IPS-18c (cell line): ENCODE measurements around the gene MAN1A2.

Source experiments
- H3K4me3 ChIP-seq: 2 replicates; pipeline ENCODE4 v1.7.0; 2013; ENCODE audit warnings: low read depth, mild to moderate bottlenecking, low read length, moderate library complexity; ENCODE audit not compliant: insufficient read depth
- H3K9me3 ChIP-seq: one replicate; pipeline ENCODE4 v1.6.1; 2013; ENCODE audit warnings: mild to moderate bottlenecking, low read length, moderate library complexity; ENCODE audit not compliant: control insufficient read depth, insufficient read depth

MAN1A2 gene

DNA sequence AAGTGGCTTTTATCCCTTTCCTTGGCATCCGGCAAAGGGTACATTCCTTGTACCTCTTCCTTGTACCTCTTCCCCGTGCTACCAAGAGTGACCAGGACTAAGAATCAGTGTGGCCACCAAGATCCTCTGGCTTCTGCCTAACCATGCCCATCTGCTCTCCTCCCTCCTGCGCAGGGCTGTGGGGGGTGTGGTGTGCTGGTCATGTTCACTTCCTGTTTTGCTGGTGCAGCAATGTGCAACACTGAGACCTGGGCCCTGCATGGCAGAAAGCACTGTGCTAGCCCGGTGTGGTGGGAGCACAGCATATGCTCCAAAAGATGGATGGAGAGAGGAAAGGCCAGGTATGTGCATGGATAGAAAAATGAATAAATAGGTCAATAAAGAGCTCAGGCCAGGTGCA is 205.3 kb downstream of the MAN1A2 start:
- H3K4me3 ChIP-seq: no peak overlapping the region
- H3K9me3 ChIP-seq: no peaks in the 10 kb centered on the region

DNA sequence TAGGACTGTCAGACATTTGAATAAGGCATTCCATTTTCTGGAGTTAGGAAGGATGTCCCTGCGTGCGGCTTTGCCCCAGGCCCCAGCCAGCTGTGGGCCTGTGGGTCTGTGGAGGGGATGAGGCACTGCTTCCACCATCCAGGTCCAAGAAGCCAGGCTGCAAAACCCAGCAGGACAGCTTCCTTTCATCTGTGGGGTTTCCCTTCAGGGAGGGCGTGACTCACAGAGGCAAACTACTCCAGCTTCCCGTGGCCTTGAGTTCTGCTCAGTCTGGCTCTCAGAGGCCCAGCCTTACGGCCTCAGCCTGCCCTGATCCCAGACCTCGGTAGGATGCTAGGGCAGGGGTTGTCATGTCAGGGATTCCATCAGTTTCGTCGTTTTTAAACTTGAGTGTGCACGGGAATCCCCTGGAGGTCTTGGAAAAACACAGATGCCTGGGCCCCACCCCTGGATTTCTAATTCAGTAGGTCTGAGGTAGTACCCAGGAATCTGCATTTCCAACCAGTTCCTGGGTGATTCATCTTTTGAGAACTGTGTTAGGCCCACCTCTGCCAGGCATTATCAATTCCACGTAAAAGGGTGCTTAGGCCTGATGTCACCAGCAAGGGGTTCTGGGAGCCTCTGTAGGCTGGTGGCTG is 206.3 kb downstream of the MAN1A2 start:
- Histone ChIP-seq H3K4me3 (no peak overlapping the region), H3K9me3 (no peaks in the 10 kb centered on the region)

DNA sequence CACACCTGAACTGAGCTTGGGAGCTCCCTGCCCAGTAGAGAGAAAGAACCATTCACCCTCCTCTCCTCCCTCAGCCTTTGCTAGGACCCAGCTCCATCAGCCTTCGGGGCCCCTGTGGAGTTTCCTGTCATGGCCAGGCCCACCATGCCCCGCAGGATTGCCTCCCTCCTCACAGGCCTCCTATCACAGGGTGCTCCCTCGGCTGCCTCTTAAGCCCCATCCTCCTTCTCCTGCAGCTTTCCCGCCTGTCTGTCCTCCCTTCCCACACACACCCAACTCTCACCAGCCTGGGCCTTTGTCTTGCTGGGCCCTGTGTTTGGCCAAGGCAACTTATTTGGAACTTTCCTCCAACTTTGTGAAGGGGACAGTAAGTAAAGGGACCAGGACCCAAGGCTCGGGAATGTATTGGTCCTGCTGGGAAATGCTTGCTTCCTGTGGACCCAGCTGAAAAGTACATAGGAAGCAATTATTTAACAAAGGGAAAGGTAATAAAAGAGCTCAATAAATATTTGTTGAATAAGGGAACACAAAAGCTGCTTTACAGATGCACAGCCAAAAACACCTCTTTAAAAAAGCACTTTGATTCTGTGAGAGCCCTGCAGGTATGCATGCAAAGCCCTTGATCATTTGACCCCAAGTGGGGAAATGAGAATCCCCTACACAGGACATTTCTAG is 207.0 kb downstream of the MAN1A2 start:
- H3K4me3 ChIP-seq: no peak overlapping the region
- H3K9me3 ChIP-seq: no peaks in the 10 kb centered on the region

DNA sequence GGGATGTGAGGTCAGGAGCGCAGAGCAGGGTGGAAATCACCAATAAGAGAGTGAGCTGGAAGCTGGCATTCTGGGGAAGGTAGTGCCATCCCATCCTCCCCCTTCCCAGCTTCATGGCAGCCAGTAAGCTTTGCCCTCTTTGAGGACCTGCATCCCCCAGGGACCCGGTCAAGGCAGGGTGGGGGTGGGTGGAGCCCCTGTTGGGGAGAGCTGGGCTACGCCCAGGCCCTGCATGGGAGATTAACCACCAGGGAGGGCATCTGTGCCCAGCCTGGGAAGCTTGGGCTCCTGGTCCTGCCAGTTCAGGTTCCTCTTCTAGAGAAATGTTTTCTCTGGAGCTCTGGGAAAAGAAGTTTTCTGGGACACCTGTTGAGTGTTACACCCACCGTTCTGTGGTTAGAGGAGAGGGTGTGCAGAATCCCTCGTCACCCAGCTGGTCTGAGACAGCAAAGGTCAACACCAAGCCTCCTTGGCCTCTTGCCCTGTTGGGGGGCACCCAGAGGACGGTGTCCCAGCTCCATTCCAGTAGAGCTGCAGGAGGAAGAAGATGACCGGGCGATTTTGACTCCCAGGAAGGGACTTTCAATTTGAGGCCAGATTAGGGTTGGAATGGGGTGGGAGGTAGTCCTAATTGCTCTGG is 208.5 kb downstream of the MAN1A2 start:
- Histone ChIP-seq H3K9me3 (no peaks in the 10 kb centered on the region), H3K4me3 (no peak overlapping the region)

DNA sequence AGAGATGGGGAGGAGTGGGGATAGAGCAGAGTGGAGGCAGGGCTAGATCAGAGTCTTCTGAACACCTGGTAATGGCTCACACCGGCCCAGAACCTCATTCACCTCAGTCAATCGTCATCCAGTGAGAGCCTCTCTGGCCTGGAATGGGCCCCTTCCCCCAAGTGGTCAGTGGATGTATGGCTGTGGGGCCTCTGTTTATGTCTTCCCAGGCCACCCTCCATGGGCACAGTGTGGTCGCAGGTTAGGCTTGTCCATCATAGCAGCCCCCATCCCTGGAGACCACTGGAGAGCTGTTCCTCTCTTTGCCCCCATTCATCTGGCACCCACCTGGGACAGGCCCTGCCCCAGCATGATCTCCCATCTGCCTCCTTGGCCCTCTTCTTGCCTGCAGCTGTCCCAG is 209.0 kb downstream of the MAN1A2 start:
- Histone ChIP-seq H3K4me3 (no peak overlapping the region), H3K9me3 (no peaks in the 10 kb centered on the region)

DNA sequence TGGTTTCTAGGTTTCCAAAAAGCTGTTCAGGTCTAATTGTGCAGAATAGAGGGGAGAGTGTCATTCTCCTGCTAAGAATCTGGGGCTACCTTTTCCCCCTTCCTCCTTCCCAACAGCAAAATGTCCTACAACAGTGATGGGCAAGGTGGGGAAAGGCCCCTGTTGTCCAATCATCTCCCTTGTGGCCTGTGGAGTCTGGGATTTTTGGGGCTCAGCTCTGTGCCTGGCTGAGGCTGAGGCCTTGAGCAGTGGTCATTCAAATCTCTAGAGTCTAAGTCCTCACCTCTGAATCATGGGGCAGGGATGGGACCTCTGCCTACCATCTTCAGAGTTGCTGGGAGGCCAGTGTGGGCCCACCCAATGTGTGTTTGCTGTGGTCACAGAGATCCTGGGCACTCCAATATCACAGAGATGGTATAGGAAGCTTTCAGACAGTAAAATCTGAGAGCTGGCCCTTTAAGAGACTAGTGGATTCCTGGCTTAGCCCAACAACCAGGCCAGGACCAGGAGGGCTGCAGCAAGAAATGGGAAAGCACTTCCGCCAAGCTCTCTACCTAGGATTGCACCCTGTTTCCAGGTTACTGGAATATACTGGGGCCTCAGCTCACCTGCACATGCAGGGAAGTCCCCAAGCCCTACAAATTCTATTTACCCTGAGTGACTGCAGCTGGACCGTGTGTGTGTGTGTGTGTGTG is 210.1 kb downstream of the MAN1A2 start:
- Histone ChIP-seq H3K9me3 (no peaks in the 10 kb centered on the region), H3K4me3 (no peak overlapping the region)

DNA sequence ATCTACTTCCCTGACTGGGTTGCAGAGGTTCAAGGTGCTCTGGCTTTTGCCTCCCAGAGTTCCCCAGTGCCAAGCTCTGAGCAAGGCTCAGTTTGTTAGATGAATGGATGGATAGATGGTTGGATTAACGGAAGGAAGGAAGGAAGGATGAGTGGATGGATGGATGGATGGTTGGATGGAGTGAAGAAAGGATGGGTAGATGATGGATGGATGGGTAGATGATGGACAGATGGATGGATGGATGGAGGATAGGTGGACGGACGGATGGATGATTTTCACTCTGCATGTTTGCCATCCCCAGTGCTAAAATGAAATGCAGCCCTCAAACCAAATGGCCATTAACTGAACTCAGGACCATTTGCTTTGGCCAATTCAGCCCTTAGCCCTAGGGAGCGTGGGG is 211.2 kb downstream of the MAN1A2 start:
- Histone ChIP-seq H3K9me3 (no peaks in the 10 kb centered on the region), H3K4me3 (no peak overlapping the region)
